Nephron (organoid): ENCODE measurements around the gene CHCHD1.

Experiments used
- H3K27ac Mint-ChIP-seq, 3 experiments: 2 replicates each; pipeline ENCODE4 v1.8.0; 2020; ENCODE audit warnings: mixed read lengths in 3 of 3, mild to moderate bottlenecking in 2 of 3, moderate library complexity in 1 of 3
- H3K27me3 Mint-ChIP-seq: 2 replicates; pipeline ENCODE4 v1.8.0; 2021; ENCODE audit warnings: low read depth, mild to moderate bottlenecking, moderate library complexity, mixed read lengths
- H3K36me3 Mint-ChIP-seq: 2 replicates; pipeline ENCODE4 v1.8.0; 2020; ENCODE audit warnings: low read depth, mixed read lengths
- H3K4me1 Mint-ChIP-seq: 2 replicates; pipeline ENCODE4 v1.8.0; 2020; ENCODE audit warnings: mixed read lengths
- H3K4me3 Mint-ChIP-seq, 3 experiments: 2 replicates each; pipeline ENCODE4 v1.8.0; 2020; ENCODE audit warnings: mild to moderate bottlenecking in 3 of 3, mixed read lengths in 3 of 3, moderate library complexity in 2 of 3
- H3K9me3 Mint-ChIP-seq: 2 replicates; pipeline ENCODE4 v1.8.0; 2020; ENCODE audit warnings: mixed read lengths
- TF ChIP-seq, protein P1 (sequence below), 3 experiments: fragments of 200-600 bp; sonication (generic); IDR thresholded peaks; one replicate each; pipeline ENCODE4 v1.5.0; 2021; ENCODE audit warnings: antibody characterized with exemption in 3 of 3; ENCODE audit not compliant: unreplicated experiment in 3 of 3

CHCHD1 gene

GRCh38 chr10:73817826-73818225 is 36.0 kb downstream of the CHCHD1 start:
- H3K36me3 Mint-ChIP-seq, result peaks cover 11% of the 10 kb centered on the region
- no peak overlapping the region for H3K4me3 Mint-ChIP-seq

DNA sequence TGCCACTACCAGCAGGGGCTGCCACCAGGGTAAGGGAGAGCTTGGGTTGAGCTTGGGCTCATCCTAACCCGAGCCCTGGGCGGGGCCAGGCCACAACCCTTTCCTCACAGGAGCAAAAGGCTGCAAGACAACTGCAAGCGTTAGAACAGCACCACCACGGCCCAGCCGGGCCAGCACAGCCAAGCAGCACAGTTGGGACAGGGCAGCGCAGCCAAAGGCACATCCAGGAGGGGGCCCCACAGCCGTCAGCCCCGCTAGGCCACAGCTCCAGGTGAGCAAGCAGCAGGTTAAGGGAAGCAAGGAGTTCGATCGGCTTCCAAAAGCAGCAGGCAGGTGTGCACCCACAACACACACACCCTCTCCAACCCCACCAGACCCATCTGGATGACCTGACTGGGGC is 36.6 kb downstream of the CHCHD1 start:
- TF ChIP-seq, protein P1, sequence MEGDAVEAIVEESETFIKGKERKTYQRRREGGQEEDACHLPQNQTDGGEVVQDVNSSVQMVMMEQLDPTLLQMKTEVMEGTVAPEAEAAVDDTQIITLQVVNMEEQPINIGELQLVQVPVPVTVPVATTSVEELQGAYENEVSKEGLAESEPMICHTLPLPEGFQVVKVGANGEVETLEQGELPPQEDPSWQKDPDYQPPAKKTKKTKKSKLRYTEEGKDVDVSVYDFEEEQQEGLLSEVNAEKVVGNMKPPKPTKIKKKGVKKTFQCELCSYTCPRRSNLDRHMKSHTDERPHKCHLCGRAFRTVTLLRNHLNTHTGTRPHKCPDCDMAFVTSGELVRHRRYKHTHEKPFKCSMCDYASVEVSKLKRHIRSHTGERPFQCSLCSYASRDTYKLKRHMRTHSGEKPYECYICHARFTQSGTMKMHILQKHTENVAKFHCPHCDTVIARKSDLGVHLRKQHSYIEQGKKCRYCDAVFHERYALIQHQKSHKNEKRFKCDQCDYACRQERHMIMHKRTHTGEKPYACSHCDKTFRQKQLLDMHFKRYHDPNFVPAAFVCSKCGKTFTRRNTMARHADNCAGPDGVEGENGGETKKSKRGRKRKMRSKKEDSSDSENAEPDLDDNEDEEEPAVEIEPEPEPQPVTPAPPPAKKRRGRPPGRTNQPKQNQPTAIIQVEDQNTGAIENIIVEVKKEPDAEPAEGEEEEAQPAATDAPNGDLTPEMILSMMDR (IDR thresholded peaks at IDR 0.05; ENCODE audit: unreplicated experiment in 3 of 3), result no peak
- peak overlapping the region in 1 of 3 experiments; percentile 16 for H3K27ac Mint-ChIP-seq
- H3K4me3 Mint-ChIP-seq, result no peak overlapping the region
- H3K36me3 Mint-ChIP-seq, result peaks cover 11% of the 10 kb centered on the region
- peaks cover 8% of the 10 kb centered on the region for H3K27me3 Mint-ChIP-seq
- no peaks in the 10 kb centered on the region for H3K9me3 Mint-ChIP-seq
- H3K4me1 Mint-ChIP-seq, result peaks cover 12% of the 10 kb centered on the region

More at GRCh38 chr10:73817826-73818225, 36.0 kb downstream of the CHCHD1 start:
- Mint-ChIP-seq H3K27ac (peak overlapping the region in 1 of 3 experiments; percentile 16), H3K4me1 (peaks cover 12% of the 10 kb centered on the region), H3K27me3 (peaks cover 8% of the 10 kb centered on the region), H3K9me3 (no peaks in the 10 kb centered on the region)
- TF ChIP-seq, protein P1 (IDR thresholded peaks at IDR 0.05; ENCODE audit: unreplicated experiment in 3 of 3), result no peak

GRCh38 chr10:73819081-73819480 is 37.2 kb downstream of the CHCHD1 start:
- Mint-ChIP-seq H3K4me1 (peaks cover 12% of the 10 kb centered on the region), H3K4me3 (no peak overlapping the region)

DNA sequence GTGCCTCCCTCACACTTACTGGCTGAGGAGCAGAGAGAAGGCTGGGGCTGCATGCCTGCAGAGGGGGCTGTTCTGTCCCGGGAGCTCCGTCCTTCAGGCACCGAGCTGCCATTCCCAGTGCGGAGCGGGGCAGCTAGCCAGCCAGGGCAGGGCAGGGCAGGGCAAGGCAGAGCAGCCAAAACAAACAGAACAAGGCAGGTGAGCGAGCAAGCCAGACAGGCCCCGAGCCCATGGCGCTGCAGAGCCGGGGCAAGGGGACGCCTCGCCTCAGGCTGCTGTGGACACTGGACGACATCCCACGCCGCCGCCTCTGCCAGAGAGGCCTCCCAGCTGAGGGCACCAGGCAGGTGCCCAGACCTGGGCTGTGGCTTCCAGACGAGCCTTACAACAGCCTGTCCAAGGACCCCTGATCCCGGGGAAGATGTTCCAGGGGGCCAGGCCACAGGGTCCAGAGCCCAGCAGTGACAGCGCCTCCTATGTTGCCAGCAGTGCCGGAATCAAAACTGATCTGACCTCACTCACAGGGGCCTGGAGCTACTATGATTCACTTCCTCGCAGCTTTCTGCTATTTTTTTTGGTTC is 37.8 kb downstream of the CHCHD1 start:
- TF ChIP-seq, protein P1 (IDR thresholded peaks at IDR 0.05; ENCODE audit: unreplicated experiment in 3 of 3), result no peak
- Mint-ChIP-seq H3K27ac (peak overlapping the region in 2 of 3 experiments; percentile 46 to 74), H3K27me3 (peaks cover 8% of the 10 kb centered on the region), H3K4me3 (no peak overlapping the region), H3K36me3 (peaks cover 11% of the 10 kb centered on the region), H3K4me1 (peaks cover 12% of the 10 kb centered on the region), H3K9me3 (no peaks in the 10 kb centered on the region)

More at GRCh38 chr10:73819081-73819480, 37.2 kb downstream of the CHCHD1 start:
- TF ChIP-seq, protein P1 (IDR thresholded peaks at IDR 0.05; ENCODE audit: unreplicated experiment in 3 of 3), result no peak
- H3K27ac Mint-ChIP-seq, result peak overlapping the region; percentile 46 to 74 (median 67)
- peaks cover 8% of the 10 kb centered on the region for H3K27me3 Mint-ChIP-seq
- H3K36me3 Mint-ChIP-seq, result peaks cover 11% of the 10 kb centered on the region
- H3K9me3 Mint-ChIP-seq, result no peaks in the 10 kb centered on the region

DNA sequence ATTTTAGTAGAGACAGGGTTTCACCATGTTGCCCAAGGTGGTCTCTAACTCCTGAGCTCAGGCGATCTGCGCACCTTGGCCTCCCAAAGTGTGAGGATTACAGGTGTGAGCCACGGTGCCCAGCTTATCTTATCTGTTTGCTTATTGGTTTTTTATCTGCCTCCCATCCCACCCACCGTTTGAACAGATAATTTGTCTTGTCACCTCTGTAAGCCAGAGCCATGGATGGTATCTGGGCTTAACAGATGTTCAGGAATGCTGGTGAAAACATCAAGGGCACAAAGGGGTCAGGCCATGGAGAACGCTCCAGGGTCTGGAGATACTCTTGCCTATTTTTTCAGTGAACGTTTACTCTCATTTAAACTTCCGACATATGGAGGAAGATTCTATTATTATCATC is 41.5 kb downstream of the CHCHD1 start:
- H3K36me3 Mint-ChIP-seq, result peaks cover 13% of the 10 kb centered on the region
- peaks cover 12% of the 10 kb centered on the region for H3K4me1 Mint-ChIP-seq
- no peak overlapping the region for H3K4me3 Mint-ChIP-seq
- TF ChIP-seq, protein P1 (IDR thresholded peaks at IDR 0.05; ENCODE audit: unreplicated experiment in 3 of 3), result no peak
- no peaks in the 10 kb centered on the region for H3K9me3 Mint-ChIP-seq
- H3K27ac Mint-ChIP-seq, result no peak overlapping the region
- H3K27me3 Mint-ChIP-seq, result peaks cover 4% of the 10 kb centered on the region

DNA sequence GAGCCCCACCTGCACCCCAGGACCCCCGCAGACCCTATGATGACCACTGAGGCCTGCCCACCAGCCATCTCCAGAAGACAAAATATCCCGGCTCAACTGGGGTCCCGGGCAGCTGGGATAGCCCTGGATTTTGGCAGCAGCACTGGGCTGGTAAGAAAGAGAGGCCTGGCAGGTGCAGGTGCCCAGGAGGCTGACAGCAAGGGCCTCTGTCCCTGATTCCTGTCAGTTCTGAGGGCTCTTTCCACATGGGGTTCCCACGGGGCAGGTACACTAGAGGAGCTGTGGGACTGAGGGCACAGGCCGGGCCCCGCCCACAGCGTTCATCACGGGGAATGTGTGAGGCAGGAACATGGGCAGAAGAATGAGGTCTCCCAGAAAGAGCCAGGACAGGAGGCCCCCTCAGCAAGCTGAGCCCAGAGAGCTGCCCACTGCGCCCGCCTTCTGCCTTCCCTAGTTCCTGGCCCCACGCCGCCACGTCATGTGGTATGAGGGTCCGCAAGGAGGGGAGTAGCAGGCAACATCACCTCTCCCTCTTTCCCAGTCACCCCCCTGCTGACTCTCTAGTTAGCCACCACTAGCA is 42.4 kb downstream of the CHCHD1 start:
- Mint-ChIP-seq H3K36me3 (peaks cover 13% of the 10 kb centered on the region), H3K9me3 (no peaks in the 10 kb centered on the region), H3K27ac (no peak overlapping the region), H3K4me3 (no peak overlapping the region), H3K4me1 (peaks cover 6% of the 10 kb centered on the region), H3K27me3 (no peaks in the 10 kb centered on the region)
- TF ChIP-seq, protein P1 (IDR thresholded peaks at IDR 0.05; ENCODE audit: unreplicated experiment in 3 of 3), result no peak
